Sciatic nerve (tissue), 2 donors: ENCODE results near the gene TMA7. TPM values are rescaled to one million over a fixed set of nuclear protein-coding genes. Genes with fewer than 3 reads are reported as not detected.
A peak's percentile ranks its signal among the peaks of the same experiment; 100 is the strongest.
"Not testable (repeated sequence)": the region's sequence is repeated elsewhere in the genome, so short reads cannot be mapped to it uniquely, and the experiment has no call there.

Source experiments
- ATAC-seq: fragments of 200-7000 bp; cut with Tn5 transposase; one replicate; pipeline ENCODE4 v1.9.1; 2020; ENCODE audit warnings: mild to moderate bottlenecking, moderate library complexity
- DNase-seq: peaks from one replicate; pipeline ENCODE4 v3.0.0-alpha.2; 2020; ENCODE audit warnings: low spot score
- intact Hi-C: fragments of 100-400 bp; cut with DNase I; formaldehyde crosslinking; loops from one replicate; pipeline ENCODE4 v1.14.2; 2022
- total RNA-seq: library from RNA; stranded (reverse); fragmentation: NEBNext Ultra II Directional; extraction: Animal tissue kit (Norgen Biotek cat#: 25700); gene quantifications from one replicate; pipeline ENCODE4 v1.2.1, GENCODE V29; 2021
- donor health status: DM: no; HTN: no; CAD: no.
- donor health status: DM: no; HTN: no; CAD: no.

The TMA7 gene
- 154 TPM for total RNA-seq

DNA sequence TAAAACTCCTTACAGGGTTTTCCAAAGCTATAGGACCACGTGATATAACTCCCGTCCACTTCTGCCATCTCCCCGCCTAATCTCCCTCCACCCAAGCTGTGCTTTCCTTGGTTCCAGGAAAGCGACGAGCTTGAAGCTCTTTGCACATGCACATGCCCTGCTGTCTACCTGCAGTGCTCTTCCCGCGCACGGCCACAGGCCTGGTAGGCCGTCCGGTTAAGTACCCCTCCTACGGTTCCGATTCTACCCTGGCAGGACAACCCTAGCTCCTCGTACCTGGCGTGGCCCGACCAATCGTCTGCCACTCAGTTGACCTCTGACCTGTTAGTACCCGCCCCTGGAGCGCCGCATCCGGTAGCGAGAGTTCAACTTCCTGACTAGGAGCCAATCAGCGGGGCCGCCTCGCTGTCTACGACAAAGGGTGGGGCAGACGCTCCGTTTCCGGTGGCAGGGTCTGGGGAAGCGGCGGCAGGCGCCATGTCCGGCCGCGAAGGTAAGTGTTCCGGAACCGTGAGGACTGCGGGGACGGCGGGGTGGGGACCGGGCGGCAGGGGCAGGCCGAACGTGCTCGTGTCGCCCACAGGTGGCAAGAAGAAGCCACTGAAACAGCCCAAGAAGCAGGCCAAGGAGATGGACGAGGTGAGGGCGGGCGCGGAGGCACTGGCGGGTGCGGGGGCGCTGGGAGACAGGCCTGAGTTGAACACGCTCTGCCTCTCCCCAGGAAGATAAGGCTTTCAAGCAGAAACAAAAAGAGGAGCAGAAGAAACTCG is at the start of gene TMA7, which contains the start of gene CCDC51:
Gene TMA7 (plus strand): TSS at position 438 of the 770 bp plus-strand sequence. CDS start 40 bp downstream, at position 478.
Gene CCDC51 (minus strand): TSS at position 300 of the 770 bp plus-strand sequence. CDS start 4,991 bp downstream, outside the sequence.
- intact Hi-C loops: loop anchor here (5.0 to 10.0 kb wide), 2 partner anchors 43 to 165 kb away; no protein-coding TSS in a partner anchor
- ATAC-seq (peak; percentile 99), DNase-seq (peak; percentile 99)

DNA sequence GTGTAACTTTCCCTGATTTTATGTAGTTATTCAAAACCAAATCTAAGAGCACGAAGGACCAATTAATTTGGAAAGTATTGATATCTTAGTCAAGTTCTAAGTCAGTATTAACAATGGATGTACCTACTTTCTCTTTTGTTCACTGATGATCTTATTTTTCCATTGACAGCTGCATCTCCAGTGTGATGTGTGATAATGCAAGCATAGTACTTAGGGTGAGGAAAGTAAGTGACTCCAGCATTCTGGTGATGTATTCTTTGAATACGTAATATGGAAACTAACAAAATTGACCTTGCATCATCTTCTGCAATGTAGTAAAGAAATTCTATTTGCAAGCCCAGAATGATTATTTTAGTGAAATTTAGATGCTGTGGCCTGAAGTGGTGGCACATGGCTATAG is 45.7 kb upstream of the TMA7 start:
- no peak for DNase-seq
- ATAC-seq: no peak
- intact Hi-C loops: loop anchor here (10.0 kb wide), 1 partner anchor 160 kb away; the partner anchor contains the start of gene PFKFB4

DNA sequence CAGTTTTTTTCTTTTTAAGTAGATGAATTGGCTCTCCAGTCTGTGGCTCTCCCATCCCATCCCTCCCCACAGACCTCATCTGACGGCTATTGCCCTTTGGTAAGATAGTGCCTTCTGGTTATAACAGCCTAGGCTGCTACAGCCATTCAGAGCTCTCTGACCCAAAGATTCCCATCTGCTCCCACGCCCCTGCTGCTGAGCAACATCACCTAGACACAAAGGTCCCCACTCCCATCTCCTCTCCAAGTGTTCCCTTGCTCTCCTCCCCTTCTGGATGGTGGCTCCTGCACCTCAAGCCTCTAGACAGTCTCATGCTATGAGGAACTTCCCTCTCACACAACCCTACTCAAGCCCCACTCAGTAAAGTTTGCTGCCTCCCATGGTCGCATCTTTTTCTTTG is 44.3 kb upstream of the TMA7 start:
- intact Hi-C loops: loop anchor here (5.0 to 10.0 kb wide), 2 partner anchors 42 to 159 kb away; partner anchors contain the start of gene PFKFB4
- DNase-seq: no peak
- ATAC-seq: no peak

DNA sequence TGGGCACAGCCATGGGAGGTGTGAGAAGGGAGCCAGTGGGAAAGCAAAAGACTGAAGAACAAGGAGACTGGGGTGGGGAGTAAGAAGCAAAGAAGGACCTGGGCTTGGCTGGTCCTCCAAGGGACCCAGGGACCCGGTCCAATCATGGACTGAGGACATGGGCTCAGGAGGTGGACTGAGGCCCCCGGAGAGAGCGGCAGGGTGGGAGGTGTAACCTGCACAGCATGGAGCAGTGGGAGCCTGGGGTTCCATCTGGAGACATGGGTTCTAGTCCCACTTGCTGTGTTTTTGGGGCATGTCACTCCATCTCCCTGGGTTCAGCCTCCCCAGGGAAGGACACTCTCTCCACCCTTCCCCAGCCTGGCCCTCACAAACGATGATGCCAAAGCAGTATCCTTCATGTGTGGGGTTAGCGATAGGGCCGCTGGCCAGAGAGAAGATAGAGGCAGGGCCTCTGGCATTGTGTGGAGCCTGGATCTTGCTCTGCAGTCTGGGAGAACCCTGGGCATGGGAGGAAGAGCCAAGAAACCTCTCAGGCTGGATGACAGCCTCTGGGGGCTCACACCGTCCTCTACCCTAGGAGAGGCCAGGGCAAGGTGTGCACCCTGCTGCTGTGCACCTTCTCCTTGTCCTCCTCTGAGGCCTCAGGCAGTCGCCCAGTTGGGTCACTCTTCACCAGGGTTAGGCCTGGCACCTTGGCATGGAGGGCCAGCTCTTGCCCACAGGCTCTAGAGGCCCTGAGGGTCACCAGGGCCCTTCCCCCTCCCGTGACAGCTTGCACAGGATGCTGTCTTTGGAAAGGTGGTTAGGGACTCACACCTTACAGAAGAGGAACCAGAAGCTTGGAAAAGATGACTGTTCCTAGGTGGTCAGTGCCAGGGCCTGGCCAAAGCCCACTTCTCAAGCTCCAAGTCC is 42.0 kb upstream of the TMA7 start:
- ATAC-seq (no peak), DNase-seq (no peak)
- intact Hi-C loops: loop anchor here (5.0 to 10.0 kb wide), 2 partner anchors 39 to 157 kb away; partner anchors contain the start of gene PFKFB4

DNA sequence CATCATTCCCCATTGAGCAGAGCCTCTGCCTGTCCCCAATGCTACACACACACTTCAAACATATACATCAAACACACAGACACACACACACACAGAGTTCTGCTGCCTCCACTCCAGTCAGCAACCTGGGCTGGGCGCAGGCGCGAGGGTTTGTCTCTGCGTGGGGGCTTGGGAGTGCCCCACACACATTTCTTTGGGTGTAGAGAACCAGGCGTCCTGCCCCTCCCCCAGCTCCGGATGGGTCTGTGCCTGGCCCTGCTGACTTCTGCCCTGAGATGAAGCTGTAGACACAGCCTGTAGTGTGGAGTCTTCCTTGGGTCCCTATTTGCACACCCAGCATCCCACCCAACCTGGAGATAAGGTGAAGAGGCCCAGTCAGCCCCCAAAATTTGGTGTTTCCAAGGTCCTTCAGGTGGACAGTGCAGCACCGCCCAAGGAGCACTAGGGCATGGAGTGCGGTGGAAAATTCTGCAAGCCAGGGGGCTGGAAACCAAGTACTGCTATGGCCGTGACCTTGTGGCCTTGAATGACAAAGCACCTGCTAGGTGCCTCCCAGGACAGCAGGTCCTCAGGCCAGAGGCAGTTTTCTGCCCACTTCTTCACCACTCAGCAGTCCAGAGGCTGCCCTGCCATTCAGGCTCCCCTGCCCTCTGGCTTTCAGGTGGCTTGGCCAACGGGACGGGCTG is 41.2 kb upstream of the TMA7 start:
- ATAC-seq: no peak
- intact Hi-C loops: loop anchor here (5.0 to 10.0 kb wide), 2 partner anchors 38 to 156 kb away; partner anchors contain the start of gene PFKFB4
- no peak for DNase-seq

DNA sequence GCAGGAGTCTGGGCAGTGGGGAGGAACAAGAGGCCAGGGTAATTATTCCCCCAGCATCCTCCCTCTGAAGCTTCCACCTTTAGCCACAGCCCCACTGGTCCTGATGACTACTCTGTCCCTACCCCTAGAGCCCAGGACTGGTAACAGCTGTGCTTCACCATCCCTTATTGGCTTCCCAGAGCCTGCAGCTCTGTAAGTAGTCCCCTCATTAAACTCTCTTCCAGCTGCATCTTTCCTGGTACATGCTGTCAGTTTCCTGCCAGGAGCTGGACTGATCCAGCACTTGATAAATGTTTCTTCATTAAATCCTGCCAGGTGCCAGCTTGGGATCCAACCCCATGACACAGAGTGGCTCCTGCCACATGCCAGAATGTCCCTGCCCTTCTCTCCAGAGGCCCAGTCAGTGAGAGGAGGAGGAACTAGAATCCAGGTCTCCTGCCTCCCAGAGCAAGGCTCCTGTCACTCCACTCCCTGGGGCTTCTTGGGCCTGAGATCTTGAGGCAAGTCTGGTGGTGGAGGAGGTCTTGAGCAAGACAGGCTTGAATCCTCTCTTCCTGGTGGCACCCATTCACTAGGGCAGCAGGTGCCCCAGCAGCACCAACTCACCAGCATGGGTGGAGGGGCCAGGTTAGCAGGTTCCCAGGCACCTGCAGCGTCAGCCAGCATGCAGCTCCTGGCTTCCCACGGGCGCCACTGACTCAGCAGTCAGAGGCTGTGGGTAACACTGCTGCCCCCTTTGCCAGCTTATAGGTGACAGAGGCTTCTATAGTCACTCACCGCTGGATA is 40.5 kb upstream of the TMA7 start:
- intact Hi-C loops: loop anchor here (5.0 to 10.0 kb wide), 2 partner anchors 38 to 155 kb away; partner anchors contain the start of gene PFKFB4
- DNase-seq (no peak), ATAC-seq (no peak)

DNA sequence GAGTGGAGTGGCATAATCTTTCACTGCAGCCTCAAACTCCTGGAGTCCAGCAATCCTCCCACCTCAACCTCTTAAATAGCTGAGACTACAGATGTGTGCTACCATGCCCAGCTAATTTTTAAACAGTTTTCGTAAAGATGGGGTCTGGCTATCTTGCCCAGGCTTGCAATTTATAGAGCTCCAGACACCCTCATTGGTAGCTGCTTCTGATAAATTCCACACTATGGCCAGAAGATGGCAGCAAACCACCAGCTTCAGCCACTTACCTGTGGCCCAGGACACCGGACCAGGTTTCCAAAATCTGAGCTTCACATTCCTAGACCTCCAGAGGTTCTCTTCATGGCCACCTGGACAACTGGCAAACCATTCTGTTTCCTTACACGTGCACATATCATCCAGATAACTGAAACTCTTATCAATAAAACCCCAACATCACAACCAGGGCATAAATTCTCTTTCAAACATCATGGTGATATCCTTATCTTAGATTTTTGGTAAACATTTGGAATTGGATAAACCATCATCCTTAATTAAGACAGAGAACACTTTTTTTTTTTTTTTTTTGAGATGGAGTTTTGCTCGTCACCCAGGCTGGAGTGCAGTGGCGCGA is 39.1 kb upstream of the TMA7 start:
- intact Hi-C loops: no loop called here

DNA sequence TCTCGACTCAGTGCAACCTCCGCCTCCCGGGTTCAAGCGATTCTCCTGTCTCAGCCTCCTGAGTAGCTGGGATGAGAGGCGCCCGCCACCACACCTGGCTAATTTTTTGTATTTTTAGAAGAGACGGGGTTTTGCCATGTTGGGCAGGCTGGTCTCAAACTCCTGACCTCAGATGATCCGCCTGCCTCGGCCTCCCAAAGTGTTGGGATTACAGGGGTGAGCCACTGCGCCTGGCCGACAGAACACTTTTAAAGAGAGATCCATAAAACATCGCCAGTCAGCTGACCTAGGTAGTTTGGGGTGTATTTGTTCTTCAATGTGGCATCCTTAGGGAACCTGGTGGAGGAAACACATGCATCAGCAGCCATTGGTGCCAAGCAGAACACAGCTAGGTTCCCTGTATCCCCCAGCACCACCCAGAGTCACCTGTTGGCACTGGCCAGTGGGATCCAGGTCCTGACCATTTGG is 38.6 kb upstream of the TMA7 start:
- DNase-seq, ATAC-seq, intact Hi-C loops: not testable (repeated sequence)

More for the DNA sequence above, 39.1 kb upstream of the TMA7 start:
- ATAC-seq (peak; percentile 62), DNase-seq (peak; percentile 61)

DNA sequence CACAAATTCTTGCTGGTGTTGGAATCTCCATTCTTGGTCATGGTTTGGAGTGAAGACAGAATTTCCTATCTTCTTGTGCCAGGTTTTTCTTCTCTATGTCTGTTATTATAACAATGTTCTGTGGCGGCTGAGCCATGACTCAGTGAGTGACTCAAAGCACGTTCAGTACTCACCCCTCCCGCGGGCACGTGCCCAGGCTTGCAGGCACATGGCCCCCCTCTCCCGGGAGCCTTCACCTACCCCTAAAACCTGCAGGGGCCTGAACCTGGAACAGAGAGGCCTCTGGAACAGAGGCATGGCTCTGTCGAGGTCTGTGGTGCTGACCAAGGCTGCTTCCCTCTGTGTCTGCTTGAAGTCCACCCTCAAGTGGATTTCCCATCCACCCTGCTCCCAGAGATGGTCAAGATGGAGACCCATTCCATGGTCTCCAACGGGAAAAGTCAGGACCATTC is 37.8 kb upstream of the TMA7 start:
- peak; percentile 92 for ATAC-seq
- intact Hi-C loops: no loop called here

DNA sequence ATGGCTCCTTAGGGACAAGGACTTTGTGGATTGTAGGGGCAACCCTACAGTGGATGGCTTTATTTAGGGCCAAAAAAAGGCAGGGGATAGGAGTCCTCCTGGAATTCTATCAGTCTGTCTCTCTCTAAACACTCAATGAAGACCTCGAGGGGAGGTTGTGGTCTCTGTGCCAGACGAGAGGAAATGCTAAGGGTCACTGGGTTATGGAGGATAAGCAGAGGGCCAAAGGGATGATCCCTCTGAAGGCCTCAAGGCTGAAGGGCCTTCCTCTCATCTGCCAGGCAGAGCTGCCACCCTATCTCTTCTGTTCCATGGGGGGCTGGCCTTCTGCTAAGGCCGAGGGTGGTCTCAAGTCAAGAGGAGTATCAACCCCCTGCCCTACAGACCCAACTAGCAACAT is 37.1 kb upstream of the TMA7 start:
- intact Hi-C loops: no loop called here
- ATAC-seq (no peak), DNase-seq (no peak)

More for the DNA sequence above, 37.8 kb upstream of the TMA7 start:
- peak; percentile 86 for DNase-seq

DNA sequence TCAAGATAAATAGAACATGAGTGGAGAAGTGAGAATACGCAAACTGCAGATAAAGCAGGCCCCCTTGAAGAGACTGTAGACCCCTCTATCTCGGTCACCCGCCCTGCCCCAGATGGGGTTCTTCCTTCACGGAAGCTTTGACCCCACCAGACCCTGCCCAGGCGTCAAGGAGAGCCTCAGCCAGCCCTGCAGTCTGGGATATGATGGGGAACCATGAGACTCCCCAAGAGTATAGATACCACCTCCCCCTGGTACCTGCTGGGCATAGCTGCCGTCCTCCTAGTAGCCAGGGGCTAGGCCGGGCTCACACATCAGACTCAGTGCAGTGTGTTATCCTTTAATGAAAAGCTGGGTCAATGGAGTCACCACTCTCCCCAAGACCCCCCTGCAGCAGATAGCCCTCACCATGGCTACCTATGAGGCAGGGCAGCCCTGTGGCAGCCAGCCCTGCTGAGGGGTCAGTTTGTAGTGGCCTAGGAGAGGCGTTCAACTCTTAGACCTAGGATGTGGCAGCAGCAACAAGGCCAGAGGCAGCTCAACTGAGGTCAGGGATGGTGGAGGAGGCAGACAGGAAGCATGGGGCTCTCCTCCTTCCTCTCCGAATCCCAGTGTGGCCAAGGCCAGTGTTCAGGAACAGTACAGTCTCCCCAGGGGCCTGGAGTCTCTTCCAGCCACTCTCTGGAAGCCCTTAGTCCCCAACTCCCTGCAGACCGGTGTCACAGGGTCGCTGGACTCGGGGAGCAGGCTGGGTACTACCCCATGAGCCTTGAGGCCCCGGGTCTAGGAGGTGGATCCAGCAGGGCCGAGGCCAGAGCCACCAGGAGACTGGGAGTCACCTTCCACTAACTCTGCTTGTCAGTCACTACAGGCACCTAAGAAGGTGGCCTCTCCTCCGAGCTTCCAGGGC is 36.3 kb upstream of the TMA7 start:
- DNase-seq: no peak

DNA sequence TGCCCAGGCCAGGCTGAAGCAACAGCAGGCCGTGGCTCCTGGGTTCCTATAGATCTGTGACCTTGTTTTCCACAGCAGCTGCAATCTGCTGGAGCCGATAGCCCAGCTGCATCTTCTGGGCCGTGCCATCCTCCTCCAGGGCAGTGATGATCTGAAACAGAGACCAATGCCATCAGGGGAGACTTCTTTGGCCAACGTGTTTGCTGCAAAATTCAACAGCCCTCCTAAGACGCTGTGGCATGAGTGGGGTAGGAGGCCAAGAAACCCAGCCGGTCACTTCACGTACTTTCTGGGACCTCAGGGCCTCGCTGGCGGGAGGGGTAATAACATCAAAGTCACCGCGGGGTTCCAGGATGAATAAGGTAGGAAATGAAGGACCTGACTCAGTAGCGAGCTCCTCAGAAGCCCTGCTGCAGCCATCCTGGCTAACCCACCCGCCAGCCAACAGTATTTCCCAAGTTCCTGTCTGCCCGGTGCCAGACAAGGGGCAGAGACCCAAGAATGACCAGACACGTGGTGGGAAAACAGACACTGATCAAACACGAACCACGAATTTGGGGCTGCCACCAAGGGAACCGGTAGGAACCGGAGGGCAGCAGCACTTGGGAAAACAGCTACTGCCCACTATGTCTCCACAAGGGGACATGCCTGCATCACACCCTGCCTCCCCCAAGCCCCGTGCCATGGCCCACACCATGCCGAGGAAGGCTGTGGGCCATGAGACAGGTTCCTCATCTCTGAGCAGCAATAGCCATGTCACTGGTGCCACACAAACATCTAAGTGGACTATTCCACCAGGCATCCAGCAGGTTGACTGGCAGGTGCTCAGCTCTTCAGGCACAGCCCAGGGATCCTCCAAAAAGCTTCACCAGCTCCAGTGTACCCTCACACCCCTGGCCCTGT is 35.4 kb upstream of the TMA7 start:
- no peak for ATAC-seq
- intact Hi-C loops: no loop called here
- peak; percentile 45 for DNase-seq

More for the DNA sequence above, 36.3 kb upstream of the TMA7 start:
- intact Hi-C loops: no loop called here
- ATAC-seq: no peak

DNA sequence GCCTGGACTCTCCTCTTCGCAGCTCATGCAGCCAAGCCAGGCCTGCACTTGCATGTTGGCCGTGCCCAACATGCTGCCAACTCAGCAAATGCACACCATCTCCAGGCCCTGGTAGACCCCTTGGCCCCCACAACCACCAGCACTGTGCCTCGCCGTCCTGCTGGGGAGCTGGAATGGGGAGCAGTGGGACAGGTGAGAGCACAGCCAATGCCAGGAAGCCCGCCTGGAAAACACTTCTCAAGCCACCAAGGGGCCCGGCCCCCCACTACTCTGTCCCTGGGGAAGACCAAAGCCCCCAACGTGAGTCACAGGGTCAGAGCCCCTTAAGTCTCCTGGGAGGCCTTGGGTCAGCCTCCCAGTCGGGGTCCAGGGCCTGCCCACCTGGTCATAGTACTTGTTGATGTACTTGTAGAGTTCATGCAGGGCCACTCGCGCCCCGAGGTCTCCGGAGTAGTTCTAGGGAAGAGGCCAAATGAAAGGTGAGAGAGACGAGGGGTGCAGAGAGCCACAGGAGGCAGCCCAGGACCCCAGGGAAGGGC is 34.6 kb upstream of the TMA7 start:
- DNase-seq: peak; percentile 52
- intact Hi-C loops: no loop called here

DNA sequence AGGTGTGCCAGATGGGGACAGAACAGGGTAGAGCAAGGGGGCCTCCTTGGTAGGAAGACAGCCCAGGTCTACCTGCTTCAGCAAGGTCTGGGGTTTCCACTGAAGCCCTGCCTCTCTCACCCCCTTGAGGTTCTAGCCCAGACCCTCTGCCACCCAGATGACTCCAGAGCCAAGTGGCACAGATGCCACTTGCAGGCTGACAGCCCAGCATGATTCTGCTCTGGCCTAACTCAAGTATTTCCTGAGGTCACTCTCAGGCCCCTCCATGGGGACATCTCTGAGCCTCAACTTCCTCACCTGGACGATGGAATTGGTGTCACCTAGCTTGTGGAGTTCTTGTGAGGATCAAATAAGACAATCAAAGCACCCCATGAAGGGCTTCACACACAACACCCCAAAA is 34.1 kb upstream of the TMA7 start:
- intact Hi-C loops: no loop called here
- DNase-seq (no peak), ATAC-seq (no peak)

More for the DNA sequence above, 34.6 kb upstream of the TMA7 start:
- no peak for ATAC-seq
